T-cell (primary cell): ENCODE data around the gene CBFA2T3. TPM values are rescaled to one million over a fixed set of nuclear protein-coding genes. Genes with fewer than 3 reads are reported as not detected.

Source experiments
- ATAC-seq, 4 experiments: fragments of 200-7000 bp in 3 of 4; fragments of 150-1000 bp in 1 of 4; cut with Tn5 transposase; replicated peaks in 1 of 4; 1 replicate in 3 of 4; 2 replicates in 1 of 4; pipeline ENCODE4 v1.10.0; 2021; ENCODE audit warnings: moderate library complexity in 3 of 4, mild to moderate bottlenecking in 2 of 4, moderate number of reproducible peaks in 1 of 4
- CTCF ChIA-PET, 2 donors: fragments of 300-600 bp; sonication (Branson Sonifier 250); formaldehyde crosslinking; loops; one replicate each; lab custom pipeline; 2022; ENCODE audit warnings: antibody characterized with exemption in 2 of 2; lab: Charles Lee
- POLR2A ChIA-PET, 2 donors: fragments of 300-600 bp; sonication (Branson Sonifier 250); formaldehyde crosslinking; loops; one replicate each; lab custom pipeline; 2022; ENCODE audit warnings: antibody characterized with exemption in 2 of 2; lab: Charles Lee
- DNase-seq, 35 experiments: peaks; one replicate each; pipeline versions ENCODE4 v3.0.0 to v3.0.0-alpha.2; 2013 to 2023
- H3K27ac ChIP-seq: one replicate; pipeline ENCODE4 v1.5.1; 2013; ENCODE audit warnings: low read length
- H3K27me3 ChIP-seq, 2 experiments: replicated peaks in 1 of 2; 1 replicate in 1 of 2; 2 replicates in 1 of 2; pipeline versions ENCODE4 v1.6.1 to v1.7.0; 2013; ENCODE audit warnings: low read length in 1 of 2, mixed read lengths in 1 of 2; ENCODE audit not compliant: control insufficient read depth in 2 of 2, insufficient read depth in 2 of 2; ENCODE audit errors: extremely low read depth in 1 of 2
- H3K36me3 ChIP-seq, 2 donors: 1 replicate in 1 of 2; 2 replicates in 1 of 2; pipeline versions ENCODE4 v1.6.1 to v1.7.0; 2013; ENCODE audit warnings: low read length in 1 of 2; ENCODE audit not compliant: control insufficient read depth in 2 of 2, insufficient read depth in 1 of 2; ENCODE audit errors: extremely low read depth in 1 of 2
- H3K4me1 ChIP-seq, 2 experiments: 1 replicate in 1 of 2; 2 replicates in 1 of 2; pipeline versions ENCODE4 v1.6.1 to v1.7.0; 2013; ENCODE audit warnings: low read length in 2 of 2, mixed read lengths in 1 of 2; ENCODE audit not compliant: insufficient read depth in 2 of 2, control insufficient read depth in 1 of 2; ENCODE audit errors: extremely low read depth in 1 of 2
- H3K4me3 ChIP-seq, 2 donors: 1 replicate in 1 of 2; 2 replicates in 1 of 2; pipeline versions ENCODE4 v1.5.1 to v1.7.0; 2013; ENCODE audit warnings: mild to moderate bottlenecking in 2 of 2, low read length in 1 of 2, moderate library complexity in 1 of 2; ENCODE audit not compliant: control insufficient read depth in 1 of 2; ENCODE audit errors: extremely low read depth in 1 of 2
- H3K9me3 ChIP-seq: 2 replicates; pipeline ENCODE4 v1.7.0; 2013
- H3K27ac Mint-ChIP-seq, 2 donors: one replicate each; pipeline ENCODE4 v1.8.0; 2020 to 2021; ENCODE audit warnings: mild to moderate bottlenecking in 2 of 2, mixed read lengths in 2 of 2
- H3K27me3 Mint-ChIP-seq, 2 donors: one replicate each; pipeline ENCODE4 v1.8.0; 2021 to 2022; ENCODE audit warnings: mixed read lengths in 2 of 2
- H3K36me3 Mint-ChIP-seq: one replicate; pipeline ENCODE4 v1.8.0; 2021; ENCODE audit warnings: mixed read lengths
- H3K4me1 Mint-ChIP-seq, 3 donors: one replicate each; pipeline ENCODE4 v1.8.0; 2020 to 2022; ENCODE audit warnings: mixed read lengths in 3 of 3, mild to moderate bottlenecking in 1 of 3
- H3K4me3 Mint-ChIP-seq, 3 donors: one replicate each; pipeline ENCODE4 v1.8.0; 2020 to 2022; ENCODE audit warnings: mild to moderate bottlenecking in 3 of 3, mixed read lengths in 3 of 3, moderate library complexity in 3 of 3
- H3K9me3 Mint-ChIP-seq, 3 donors: one replicate each; pipeline ENCODE4 v1.8.0; 2020 to 2022; ENCODE audit warnings: mixed read lengths in 3 of 3
- WGBS: methylation state at CpG from one replicate; pipeline ENCODE4 v1.1.5; 2013; ENCODE audit warnings: missing lambda C conversion rate; ENCODE audit not compliant: insufficient coverage; 5-methylcytosine and 5-hydroxymethylcytosine counted together
- total RNA-seq, 35 experiments: library from RNA in 6 of 35; stranded (reverse) in 6 of 35; fragments of 120-200 nt in 1 of 35; gene quantifications; one replicate each; pipeline versions ENCODE4 v1.2.1 to v1.2.4 and lab custom pipeline; 2013 to 2026

The CBFA2T3 gene
- total RNA-seq, 5 donors from 2014 or later (not counting 1 experiment from before 2014, with no cell fraction given) = 2.0 to 4.0 (median 2.1) TPM

GRCh38 chr16:88888057-88888456 lies 89.0 kb downstream of the CBFA2T3 start:
- Histone ChIP-seq H3K9me3 (no peaks in the 10 kb centered on the region), H3K27ac (no peak overlapping the region), H3K27me3 (peaks cover 0 to 5% of the 10 kb centered on the region in 2 experiments), H3K4me3 (no peak overlapping the region), H3K36me3 (no peaks in the 10 kb centered on the region), H3K4me1 (no peaks in the 10 kb centered on the region)
- Mint-ChIP-seq H3K4me1 (peaks cover 0 to 2% (median 0%) of the 10 kb centered on the region in 3 donors), H3K27ac (no peak overlapping the region), H3K4me3 (no peak overlapping the region), H3K27me3 (no peaks in the 10 kb centered on the region), H3K9me3 (no peaks in the 10 kb centered on the region), H3K36me3 (no peaks in the 10 kb centered on the region)
- no peak for ATAC-seq
- ChIA-PET CTCF (no interaction called here), POLR2A (no interaction called here)
- no peak for DNase-seq
- WGBS = 83% methylated on average over 7 of the region's 14 CpGs

GRCh38 chr16:88886845-88887521 lies 90.0 kb downstream of the CBFA2T3 start:
- H3K9me3 ChIP-seq = no peaks in the 10 kb centered on the region
- CTCF ChIA-PET = no interaction called here
- ATAC-seq = no peak
- Mint-ChIP-seq H3K9me3 (no peaks in the 10 kb centered on the region), H3K4me3 (no peak overlapping the region), H3K27ac (no peak overlapping the region), H3K27me3 (no peaks in the 10 kb centered on the region), H3K36me3 (no peaks in the 10 kb centered on the region), H3K4me1 (peaks cover 0 to 7% (median 2%) of the 10 kb centered on the region in 3 donors)
- peaks cover 0 to 9% of the 10 kb centered on the region in 2 experiments for H3K4me1 ChIP-seq
- POLR2A ChIA-PET = no interaction called here
- H3K27ac ChIP-seq = no peak overlapping the region
- no peaks in the 10 kb centered on the region for H3K36me3 ChIP-seq
- WGBS = 96% methylated on average over 35 of the region's 39 CpGs
- no peak for DNase-seq
- H3K4me3 ChIP-seq = no peak overlapping the region
- peaks cover 0 to 8% of the 10 kb centered on the region in 2 experiments for H3K27me3 ChIP-seq

GRCh38 chr16:88886420-88886844 lies 90.6 kb downstream of the CBFA2T3 start:
- WGBS = 92% methylated on average over 12 of the region's 15 CpGs
- POLR2A ChIA-PET = no interaction called here
- Mint-ChIP-seq H3K4me3 (no peak overlapping the region), H3K36me3 (no peaks in the 10 kb centered on the region), H3K4me1 (peaks cover 0 to 7% (median 2%) of the 10 kb centered on the region in 3 donors), H3K9me3 (no peaks in the 10 kb centered on the region), H3K27me3 (no peaks in the 10 kb centered on the region), H3K27ac (no peak overlapping the region)
- peaks cover 0 to 8% of the 10 kb centered on the region in 2 experiments for H3K27me3 ChIP-seq
- CTCF ChIA-PET = no interaction called here
- H3K4me3 ChIP-seq = no peak overlapping the region
- H3K36me3 ChIP-seq = no peaks in the 10 kb centered on the region
- DNase-seq = no peak
- ATAC-seq = no peak
- H3K4me1 ChIP-seq = peaks cover 0 to 10% of the 10 kb centered on the region in 2 experiments
- H3K9me3 ChIP-seq = no peaks in the 10 kb centered on the region
- H3K27ac ChIP-seq = no peak overlapping the region

- 90% methylated on average over 25 of the region's 28 CpGs for WGBS
- no peak overlapping the region for H3K4me3 ChIP-seq
- H3K4me3 Mint-ChIP-seq = no peak overlapping the region
- H3K4me1 Mint-ChIP-seq = peaks cover 0 to 7% (median 2%) of the 10 kb centered on the region in 3 donors
- H3K27me3 ChIP-seq = peaks cover 0 to 8% of the 10 kb centered on the region in 2 experiments
- H3K9me3 Mint-ChIP-seq = no peaks in the 10 kb centered on the region
- H3K27ac ChIP-seq = no peak overlapping the region
- no peaks in the 10 kb centered on the region for H3K36me3 ChIP-seq
- ATAC-seq (no peak), DNase-seq (no peak)
- ChIA-PET CTCF (no interaction called here), POLR2A (no interaction called here)
- H3K27me3 Mint-ChIP-seq = no peaks in the 10 kb centered on the region
- peaks cover 0 to 10% of the 10 kb centered on the region in 2 experiments for H3K4me1 ChIP-seq
- no peaks in the 10 kb centered on the region for H3K9me3 ChIP-seq
- no peak overlapping the region for H3K27ac Mint-ChIP-seq
- H3K36me3 Mint-ChIP-seq = no peaks in the 10 kb centered on the region
These were observed 91.2 kb downstream of the CBFA2T3 start for GRCh38 chr16:88885693-88886280.

GRCh38 chr16:88884569-88885271 lies 92.3 kb downstream of the CBFA2T3 start:
- H3K4me3 Mint-ChIP-seq = no peak overlapping the region
- H3K36me3 Mint-ChIP-seq = no peaks in the 10 kb centered on the region
- H3K4me1 Mint-ChIP-seq = peaks cover 0 to 7% (median 2%) of the 10 kb centered on the region in 3 donors
- no peaks in the 10 kb centered on the region for H3K27me3 Mint-ChIP-seq
- ChIA-PET POLR2A (interaction anchor here in 1 of 2 donors (0.7 kb wide), 1 partner anchor 225 kb away, joined by 3 read pairs; no protein-coding TSS in a partner anchor), CTCF (no interaction called here)
- no peak for DNase-seq
- no peak for ATAC-seq
- no peak overlapping the region for H3K27ac ChIP-seq
- H3K9me3 Mint-ChIP-seq = no peaks in the 10 kb centered on the region
- H3K36me3 ChIP-seq = no peaks in the 10 kb centered on the region
- H3K27ac Mint-ChIP-seq = no peak overlapping the region
- no peak overlapping the region for H3K4me3 ChIP-seq
- WGBS = 89% methylated on average over 36 of the region's 39 CpGs
- no peaks in the 10 kb centered on the region for H3K9me3 ChIP-seq
- H3K4me1 ChIP-seq = peaks cover 0 to 10% of the 10 kb centered on the region in 2 experiments
- peaks cover 0 to 15% of the 10 kb centered on the region in 2 experiments for H3K27me3 ChIP-seq

GRCh38 chr16:88883946-88884345 lies 93.1 kb downstream of the CBFA2T3 start:
- H3K4me1 ChIP-seq = peaks cover 0 to 10% of the 10 kb centered on the region in 2 experiments
- H3K9me3 Mint-ChIP-seq = no peaks in the 10 kb centered on the region
- no peaks in the 10 kb centered on the region for H3K27me3 Mint-ChIP-seq
- H3K4me1 Mint-ChIP-seq = peaks cover 0 to 7% (median 2%) of the 10 kb centered on the region in 3 donors
- H3K36me3 Mint-ChIP-seq = no peaks in the 10 kb centered on the region
- H3K27ac ChIP-seq = no peak overlapping the region
- POLR2A ChIA-PET = no interaction called here
- 97% methylated on average over 10 of the region's 11 CpGs for WGBS
- H3K36me3 ChIP-seq = no peaks in the 10 kb centered on the region
- H3K27me3 ChIP-seq = peaks cover 0 to 16% of the 10 kb centered on the region in 2 experiments
- no peaks in the 10 kb centered on the region for H3K9me3 ChIP-seq
- no peak for ATAC-seq
- no peak overlapping the region for H3K4me3 Mint-ChIP-seq
- CTCF ChIA-PET = no interaction called here
- H3K27ac Mint-ChIP-seq = no peak overlapping the region
- DNase-seq = no peak
- no peak overlapping the region for H3K4me3 ChIP-seq
